ENCODE measurements around the gene GARNL3. TPM values are rescaled to one million over a fixed set of nuclear protein-coding genes. Genes with fewer than 3 reads are reported as not detected.

The GARNL3 gene
- total RNA-seq, 1 experiment from 2014 or later = 6.1 TPM

DNA sequence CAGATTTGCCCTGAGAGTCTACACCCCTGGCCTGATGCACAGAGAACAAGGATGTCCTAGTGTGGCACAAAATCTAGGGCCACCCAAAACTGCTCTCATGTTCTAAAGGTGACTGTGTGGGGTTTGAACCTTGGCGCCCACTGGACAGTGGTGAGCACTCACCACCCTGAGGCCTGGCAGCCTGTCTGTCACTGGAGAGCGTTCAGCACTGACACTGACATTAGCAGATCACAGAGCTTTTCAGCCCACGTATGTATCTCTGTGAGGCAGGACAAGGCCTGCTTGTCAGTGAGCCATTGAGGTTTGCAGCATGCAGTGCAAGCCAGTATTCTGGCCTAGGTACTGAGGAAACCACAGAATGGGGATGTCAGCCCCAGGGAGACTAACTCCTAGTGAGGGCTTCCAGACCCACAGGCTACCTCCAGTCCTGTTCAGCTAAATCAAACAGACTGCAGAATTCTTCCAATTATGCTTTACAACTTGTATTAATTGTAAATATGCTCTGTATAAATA is 93.5 kb downstream of the GARNL3 start:
- Mint-ChIP-seq H3K9me3 (ENCODE audit: unreplicated experiment) (no peaks in the 10 kb centered on the region), H3K27me3 (ENCODE audit: insufficient read depth, unreplicated experiment) (no peaks in the 10 kb centered on the region), H3K27ac (ENCODE audit: low read depth, unreplicated experiment) (no peak overlapping the region), H3K4me3 (ENCODE audit: unreplicated experiment) (no peak overlapping the region), H3K4me1 (ENCODE audit: insufficient read depth, unreplicated experiment) (peaks cover 10% of the 10 kb centered on the region), H3K36me3 (ENCODE audit: insufficient read depth, unreplicated experiment) (no peaks in the 10 kb centered on the region)
- no peak for DNase-seq (ENCODE audit: unreplicated experiment)
- CTCF ChIA-PET = interaction anchor here (0.6 to 1.0 kb wide), 3 partner anchors 30 to 682 kb away, joined by 3 to 5 read pairs (median 3); no protein-coding TSS in a partner anchor
- intact Hi-C loops (cut with micrococcal nuclease) = no loop called here
- POLR2A ChIA-PET = no interaction called here
- BruUV-seq (replicated peaks) = no TSS peak
- TF ChIP-seq, protein P1, sequence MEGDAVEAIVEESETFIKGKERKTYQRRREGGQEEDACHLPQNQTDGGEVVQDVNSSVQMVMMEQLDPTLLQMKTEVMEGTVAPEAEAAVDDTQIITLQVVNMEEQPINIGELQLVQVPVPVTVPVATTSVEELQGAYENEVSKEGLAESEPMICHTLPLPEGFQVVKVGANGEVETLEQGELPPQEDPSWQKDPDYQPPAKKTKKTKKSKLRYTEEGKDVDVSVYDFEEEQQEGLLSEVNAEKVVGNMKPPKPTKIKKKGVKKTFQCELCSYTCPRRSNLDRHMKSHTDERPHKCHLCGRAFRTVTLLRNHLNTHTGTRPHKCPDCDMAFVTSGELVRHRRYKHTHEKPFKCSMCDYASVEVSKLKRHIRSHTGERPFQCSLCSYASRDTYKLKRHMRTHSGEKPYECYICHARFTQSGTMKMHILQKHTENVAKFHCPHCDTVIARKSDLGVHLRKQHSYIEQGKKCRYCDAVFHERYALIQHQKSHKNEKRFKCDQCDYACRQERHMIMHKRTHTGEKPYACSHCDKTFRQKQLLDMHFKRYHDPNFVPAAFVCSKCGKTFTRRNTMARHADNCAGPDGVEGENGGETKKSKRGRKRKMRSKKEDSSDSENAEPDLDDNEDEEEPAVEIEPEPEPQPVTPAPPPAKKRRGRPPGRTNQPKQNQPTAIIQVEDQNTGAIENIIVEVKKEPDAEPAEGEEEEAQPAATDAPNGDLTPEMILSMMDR (IDR thresholded peaks at IDR 0.05; ENCODE audit: unreplicated experiment) = no peak

DNA sequence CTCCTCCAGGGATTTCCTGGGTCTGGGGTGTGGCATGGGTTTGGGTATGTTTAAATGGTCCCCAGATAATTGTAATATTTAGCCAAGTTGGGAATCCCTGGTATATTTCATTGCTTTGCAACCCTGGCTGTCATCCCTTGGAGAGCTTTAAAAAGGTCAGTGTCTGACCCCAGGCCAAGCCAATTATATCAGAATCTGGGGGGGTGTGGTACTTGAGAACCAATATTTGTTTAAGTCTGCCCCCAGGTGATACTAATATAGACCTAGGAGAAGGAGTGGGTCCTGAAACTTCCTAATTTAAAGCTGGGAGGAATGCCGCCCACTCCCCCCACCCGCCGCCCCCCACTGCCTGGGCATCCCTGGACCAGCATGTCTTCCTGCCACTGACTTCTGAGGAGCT is 94.2 kb downstream of the GARNL3 start:
- TF ChIP-seq, protein P1 (IDR thresholded peaks at IDR 0.05; ENCODE audit: unreplicated experiment) = no peak
- peaks cover 10% of the 10 kb centered on the region for H3K4me1 Mint-ChIP-seq (ENCODE audit: insufficient read depth, unreplicated experiment)
- no peak for DNase-seq (ENCODE audit: unreplicated experiment)
- ChIA-PET CTCF (interaction anchor here (0.6 to 1.0 kb wide), 2 partner anchors 146 to 683 kb away, joined by 3 read pairs; no protein-coding TSS in a partner anchor), POLR2A (no interaction called here)
- no TSS peak for BruUV-seq (replicated peaks)
- no peaks in the 10 kb centered on the region for H3K36me3 Mint-ChIP-seq (ENCODE audit: insufficient read depth, unreplicated experiment)
- intact Hi-C loops (cut with micrococcal nuclease) = no loop called here
- no peaks in the 10 kb centered on the region for H3K27me3 Mint-ChIP-seq (ENCODE audit: insufficient read depth, unreplicated experiment)
- no peak overlapping the region for H3K27ac Mint-ChIP-seq (ENCODE audit: low read depth, unreplicated experiment)
- no peak overlapping the region for H3K4me3 Mint-ChIP-seq (ENCODE audit: unreplicated experiment)
- H3K9me3 Mint-ChIP-seq (ENCODE audit: unreplicated experiment) = no peaks in the 10 kb centered on the region

DNA sequence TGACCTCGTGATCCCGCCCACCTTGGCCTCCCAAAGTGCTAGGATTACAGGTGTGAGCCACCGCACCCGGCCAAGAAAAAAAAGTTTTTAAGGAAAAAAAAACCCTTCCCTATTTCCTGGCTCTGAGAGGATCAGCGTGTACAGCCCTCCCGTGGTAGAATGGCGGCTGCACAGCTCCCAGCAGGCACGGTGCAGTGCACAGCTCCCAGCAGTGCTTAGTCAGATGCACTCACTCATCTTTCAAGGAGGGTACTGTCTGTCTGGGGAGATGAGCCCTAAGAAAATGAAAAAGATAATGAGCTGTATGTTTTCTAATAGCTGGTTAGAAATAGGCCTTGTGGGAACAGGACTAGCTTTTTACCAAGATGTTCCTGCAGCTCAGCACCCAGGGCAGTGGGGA is 95.7 kb downstream of the GARNL3 start:
- Mint-ChIP-seq H3K36me3 (ENCODE audit: insufficient read depth, unreplicated experiment) (no peaks in the 10 kb centered on the region), H3K27ac (ENCODE audit: low read depth, unreplicated experiment) (no peak overlapping the region), H3K4me1 (ENCODE audit: insufficient read depth, unreplicated experiment) (peaks cover 10% of the 10 kb centered on the region), H3K4me3 (ENCODE audit: unreplicated experiment) (no peak overlapping the region), H3K27me3 (ENCODE audit: insufficient read depth, unreplicated experiment) (no peaks in the 10 kb centered on the region), H3K9me3 (ENCODE audit: unreplicated experiment) (no peaks in the 10 kb centered on the region)
- BruUV-seq (replicated peaks) = no TSS peak
- DNase-seq (ENCODE audit: unreplicated experiment) = no peak
- intact Hi-C loops (cut with micrococcal nuclease) = loop anchor here (5.0 kb wide), 1 partner anchor 87 kb away; no protein-coding TSS in a partner anchor
- TF ChIP-seq, protein P1 (IDR thresholded peaks at IDR 0.05; ENCODE audit: unreplicated experiment) = no peak
- CTCF ChIA-PET = interaction anchor here (0.6 to 1.5 kb wide), 13 partner anchors 20 to 227 kb away, joined by 3 to 6 read pairs (median 3); no protein-coding TSS in a partner anchor
- POLR2A ChIA-PET = interaction anchor here (1.1 to 1.3 kb wide), 4 partner anchors 9 to 375 kb away, joined by 4 to 7 read pairs (median 5); partner anchors contain the start of genes SLC2A8 and ZNF79

DNA sequence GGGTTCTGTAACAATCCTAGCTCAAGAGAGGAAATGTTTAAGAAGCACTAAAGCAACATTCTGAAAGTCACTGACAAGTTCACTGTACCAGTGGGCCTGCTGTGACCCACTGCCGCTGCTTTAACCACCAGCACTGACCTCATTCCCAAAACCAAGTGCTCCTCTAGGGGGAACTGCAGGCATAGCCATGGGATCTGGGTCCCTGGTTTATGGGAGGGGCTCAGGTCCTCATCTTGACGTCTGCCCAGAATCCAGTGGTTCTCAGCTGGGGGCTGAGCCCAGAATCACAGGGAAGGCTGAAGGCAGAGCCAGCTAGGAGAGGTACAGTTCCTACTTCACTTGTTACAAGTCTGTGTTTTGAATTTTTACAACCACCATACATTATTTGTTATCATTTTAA is 96.3 kb downstream of the GARNL3 start:
- no peaks in the 10 kb centered on the region for H3K36me3 Mint-ChIP-seq (ENCODE audit: insufficient read depth, unreplicated experiment)
- H3K27ac Mint-ChIP-seq (ENCODE audit: low read depth, unreplicated experiment) = peak overlapping the region; percentile 88
- no TSS peak for BruUV-seq (replicated peaks)
- no peak overlapping the region for H3K4me3 Mint-ChIP-seq (ENCODE audit: unreplicated experiment)
- no peaks in the 10 kb centered on the region for H3K9me3 Mint-ChIP-seq (ENCODE audit: unreplicated experiment)
- ChIA-PET POLR2A (interaction anchor here (0.6 to 1.3 kb wide), 5 partner anchors 9 to 90 kb away, joined by 3 to 7 read pairs (median 4); partner anchors contain the start of genes SLC2A8 and ZNF79), CTCF (interaction anchor here (0.6 to 1.5 kb wide), 12 partner anchors 20 to 146 kb away, joined by 3 to 6 read pairs (median 3); no protein-coding TSS in a partner anchor)
- intact Hi-C loops (cut with micrococcal nuclease) = loop anchor here (1.0 to 5.0 kb wide), 2 partner anchors 36 to 86 kb away; partner anchors contain the start of gene SLC2A8
- TF ChIP-seq, protein P1 (IDR thresholded peaks at IDR 0.05; ENCODE audit: unreplicated experiment) = peak; percentile 39
- peaks cover 10% of the 10 kb centered on the region for H3K4me1 Mint-ChIP-seq (ENCODE audit: insufficient read depth, unreplicated experiment)
- DNase-seq (ENCODE audit: unreplicated experiment) = peak; percentile 67
- no peaks in the 10 kb centered on the region for H3K27me3 Mint-ChIP-seq (ENCODE audit: insufficient read depth, unreplicated experiment)

Measured in MCF 10A (cell line).